Bronchial epithelial cell (primary cell): Measurements from ENCODE around the gene LUC7L. TPM values are rescaled to one million over a fixed set of nuclear protein-coding genes. Genes with fewer than 3 reads are reported as not detected.

ENCODE experiments used
- DNase-seq: peaks from one replicate; pipeline ENCODE4 v3.0.0-alpha.2; 2010; ENCODE audit warnings: low read depth
- FAIRE-seq: peaks from 2 replicates; lab custom pipeline; 2011; peaks lifted over from hg19 to GRCh38; lab: Jason Lieb, UNC
- H3K27me3 ChIP-seq: 2 replicates; pipeline ENCODE4 v1.5.1; 2011; ENCODE audit warnings: low read length; ENCODE audit not compliant: control insufficient read depth, insufficient read depth
- H3K36me3 ChIP-seq: 2 replicates; pipeline ENCODE4 v1.5.1; 2011; ENCODE audit warnings: low read length; ENCODE audit not compliant: control insufficient read depth, insufficient read depth
- H3K4me3 ChIP-seq: 2 replicates; pipeline ENCODE4 v1.5.1; 2011; ENCODE audit warnings: mild to moderate bottlenecking, low read depth, low read length, control low read depth
- total RNA-seq: library from RNA; depleted of rRNA; stranded (reverse); fragments of >200 nt; gene quantifications from 2 replicates; pipeline ENCODE4 v1.2.1, GENCODE V29; 2014
- TF ChIP-seq, protein P1 (sequence below): IDR thresholded peaks from 2 replicates; pipeline ENCODE4 v1.5.1; 2011; ENCODE audit warnings: mild to moderate bottlenecking, moderate library complexity, low read length, control low read depth, inconsistent platforms; ENCODE audit not compliant: insufficient read depth, severe bottlenecking

Gene LUC7L
- total RNA-seq, 1 donor from 2014 or later = 29.5 TPM

DNA sequence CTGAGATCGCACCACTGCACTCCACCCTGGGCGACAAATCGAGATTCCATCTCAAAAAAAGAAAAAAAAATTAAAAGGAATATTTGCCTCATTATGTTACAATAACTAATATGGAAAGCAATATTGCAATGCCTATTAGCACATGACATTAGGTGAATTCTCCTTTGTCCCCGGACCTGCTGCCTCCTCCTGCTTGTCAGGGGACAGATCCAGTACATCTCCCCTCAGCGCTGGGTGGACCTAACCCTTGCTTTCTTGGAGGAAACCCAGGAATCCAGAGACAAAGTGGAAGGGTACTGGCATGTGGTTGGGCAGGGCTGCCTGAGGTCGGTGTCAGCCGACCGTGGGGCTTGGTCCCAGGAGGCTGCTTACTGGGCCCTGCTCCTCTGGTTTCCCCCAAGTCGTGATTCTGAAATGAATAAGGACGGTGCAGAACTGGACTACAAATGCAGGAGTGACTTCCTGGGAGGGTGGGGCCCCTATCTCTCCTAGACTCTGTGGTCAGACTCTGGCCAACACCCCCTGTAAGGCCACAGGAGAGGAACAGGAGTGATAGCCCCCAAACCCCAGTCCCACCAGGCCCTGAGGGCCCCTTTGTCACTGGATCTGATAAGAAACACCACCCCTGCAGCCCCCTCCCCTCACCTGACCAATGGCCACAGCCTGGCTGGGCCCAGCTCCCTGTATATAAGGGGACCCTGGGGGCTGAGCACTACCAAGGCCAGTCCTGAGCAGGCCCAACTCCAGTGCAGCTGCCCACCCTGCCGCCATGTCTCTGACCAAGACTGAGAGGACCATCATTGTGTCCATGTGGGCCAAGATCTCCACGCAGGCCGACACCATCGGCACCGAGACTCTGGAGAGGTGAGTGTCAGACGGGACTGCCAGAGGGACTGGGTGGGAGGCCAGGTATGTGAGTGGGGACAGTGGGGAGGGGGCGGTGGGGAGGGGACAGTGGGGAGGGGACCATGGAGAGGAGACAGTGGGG is 76.8 kb downstream of the LUC7L start, which contains the start of gene HBZ:
HBZ (plus strand) TSS at position 504 of the 988 bp plus-strand sequence; CDS start at position 770, 266 bp downstream.
- Histone ChIP-seq H3K4me3 (no peak within 1 kb of the TSS), H3K36me3 (no peaks in the 10 kb centered on the region), H3K27me3 (peaks cover 8% of the 10 kb centered on the region)
- DNase-seq (no peak), FAIRE-seq (no peak)
- TF ChIP-seq, protein P1, sequence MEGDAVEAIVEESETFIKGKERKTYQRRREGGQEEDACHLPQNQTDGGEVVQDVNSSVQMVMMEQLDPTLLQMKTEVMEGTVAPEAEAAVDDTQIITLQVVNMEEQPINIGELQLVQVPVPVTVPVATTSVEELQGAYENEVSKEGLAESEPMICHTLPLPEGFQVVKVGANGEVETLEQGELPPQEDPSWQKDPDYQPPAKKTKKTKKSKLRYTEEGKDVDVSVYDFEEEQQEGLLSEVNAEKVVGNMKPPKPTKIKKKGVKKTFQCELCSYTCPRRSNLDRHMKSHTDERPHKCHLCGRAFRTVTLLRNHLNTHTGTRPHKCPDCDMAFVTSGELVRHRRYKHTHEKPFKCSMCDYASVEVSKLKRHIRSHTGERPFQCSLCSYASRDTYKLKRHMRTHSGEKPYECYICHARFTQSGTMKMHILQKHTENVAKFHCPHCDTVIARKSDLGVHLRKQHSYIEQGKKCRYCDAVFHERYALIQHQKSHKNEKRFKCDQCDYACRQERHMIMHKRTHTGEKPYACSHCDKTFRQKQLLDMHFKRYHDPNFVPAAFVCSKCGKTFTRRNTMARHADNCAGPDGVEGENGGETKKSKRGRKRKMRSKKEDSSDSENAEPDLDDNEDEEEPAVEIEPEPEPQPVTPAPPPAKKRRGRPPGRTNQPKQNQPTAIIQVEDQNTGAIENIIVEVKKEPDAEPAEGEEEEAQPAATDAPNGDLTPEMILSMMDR = no peak

DNA sequence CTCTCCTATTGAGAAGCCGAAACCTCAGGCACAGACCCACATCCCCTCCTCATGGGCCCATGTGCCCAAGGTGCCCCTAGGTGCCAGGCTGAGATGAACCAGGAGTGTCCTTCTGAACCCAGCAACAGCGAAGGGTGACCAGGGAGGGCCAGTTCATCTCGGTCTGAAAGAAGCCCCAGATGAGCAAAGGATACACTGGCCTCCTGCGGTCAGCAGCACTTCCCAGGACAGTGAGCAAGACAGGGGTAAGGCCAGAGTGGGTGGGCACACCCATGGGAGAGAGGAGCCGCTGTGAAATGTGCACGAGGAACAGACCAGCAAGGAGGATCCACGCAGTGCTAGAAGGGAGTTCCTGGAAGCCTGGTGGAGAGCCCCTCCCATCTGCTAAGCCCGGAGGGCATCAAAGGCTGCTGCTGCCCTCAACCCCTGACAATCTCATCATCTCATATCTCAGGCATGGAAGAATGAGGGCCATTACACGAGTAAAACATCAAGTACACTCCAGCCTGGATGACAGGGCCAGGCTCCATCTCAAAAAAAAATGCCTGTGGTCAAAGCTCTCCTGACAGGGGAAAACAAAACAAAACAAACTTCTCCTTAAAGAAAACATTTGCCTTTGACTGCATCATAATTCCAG is 80.1 kb downstream of the LUC7L start:
- no peak for DNase-seq

DNA sequence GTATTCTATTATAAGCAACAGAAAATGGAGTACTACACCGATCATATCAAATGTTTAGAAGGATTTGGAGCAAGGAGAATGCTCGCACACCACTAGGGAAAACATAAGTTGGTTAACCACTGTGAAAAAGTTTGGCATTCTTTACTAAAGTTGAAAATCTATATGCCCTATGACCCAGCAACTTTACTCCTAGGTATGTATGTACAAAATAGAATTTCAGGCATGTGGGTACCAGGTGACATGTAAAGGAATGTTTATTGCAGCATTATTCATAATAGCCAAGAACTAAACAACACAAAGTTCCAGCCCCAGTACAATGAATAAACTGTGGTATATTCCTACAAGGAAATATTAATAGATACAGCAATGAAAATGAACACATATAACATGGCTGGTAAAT is 82.6 kb downstream of the LUC7L start:
- Histone ChIP-seq H3K4me3 (no peak overlapping the region), H3K36me3 (no peaks in the 10 kb centered on the region), H3K27me3 (peaks cover 4% of the 10 kb centered on the region)
- DNase-seq (no peak), FAIRE-seq (no peak)
- TF ChIP-seq, protein P1 = no peak

More for the DNA sequence above, 80.1 kb downstream of the LUC7L start:
- H3K36me3 ChIP-seq = no peaks in the 10 kb centered on the region
- H3K27me3 ChIP-seq = peaks cover 4% of the 10 kb centered on the region
- H3K4me3 ChIP-seq = no peak overlapping the region
- TF ChIP-seq, protein P1 = no peak
- FAIRE-seq = no peak

DNA sequence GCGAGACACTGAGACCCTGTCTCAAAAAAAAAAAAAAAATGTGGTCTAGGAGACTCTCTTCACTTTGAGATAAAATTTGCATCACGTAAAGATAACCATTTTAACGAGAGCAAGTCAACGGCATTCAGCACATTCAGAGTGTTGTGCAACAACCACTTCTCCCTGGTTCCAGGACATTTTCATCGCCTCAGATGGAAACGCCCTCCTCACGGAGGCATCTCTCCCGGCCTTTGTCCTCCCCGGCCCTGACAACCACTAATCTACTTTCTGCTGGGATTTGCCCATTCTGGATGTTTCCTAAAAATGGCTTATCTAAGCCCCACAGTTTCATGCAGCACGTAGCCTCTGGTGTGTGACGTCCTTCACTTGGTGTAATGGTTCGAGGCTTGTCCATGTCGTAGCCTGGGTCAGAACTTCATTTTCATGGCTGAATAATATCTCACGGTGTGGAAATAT is 84.4 kb downstream of the LUC7L start:
- no peaks in the 10 kb centered on the region for H3K36me3 ChIP-seq
- no peak for FAIRE-seq
- DNase-seq = no peak

DNA sequence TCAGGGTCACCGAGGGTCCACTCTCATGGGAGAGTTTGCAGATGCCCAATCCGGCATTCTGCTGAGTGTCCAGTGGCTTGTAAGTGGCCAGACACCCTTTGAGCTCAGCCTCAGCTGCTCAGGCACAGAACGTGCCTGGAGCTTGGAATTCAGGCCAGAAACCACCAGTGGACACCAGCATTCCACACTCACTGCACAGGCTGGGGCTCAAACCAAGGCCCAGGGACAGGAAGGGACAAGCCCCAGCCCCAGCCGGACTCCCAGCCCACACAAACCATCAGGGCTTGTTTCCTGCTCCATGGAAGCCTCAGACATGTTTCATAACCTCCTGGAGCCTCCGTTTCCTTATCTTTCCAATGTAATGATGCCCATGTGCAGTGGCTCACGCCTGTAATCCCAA is 85.8 kb downstream of the LUC7L start:
- no peak for FAIRE-seq
- Histone ChIP-seq H3K27me3 (no peaks in the 10 kb centered on the region), H3K36me3 (no peaks in the 10 kb centered on the region), H3K4me3 (no peak overlapping the region)
- DNase-seq = peak; percentile 36
- TF ChIP-seq, protein P1 = no peak

More for the DNA sequence above, 84.4 kb downstream of the LUC7L start:
- TF ChIP-seq, protein P1 = no peak
- no peak overlapping the region for H3K4me3 ChIP-seq
- peaks cover 4% of the 10 kb centered on the region for H3K27me3 ChIP-seq
